CD4-positive, alpha-beta T cell treated with Interleukin-10 for 1 hour (primary cell): ENCODE data around the gene GAS1.

Experiments used
- DNase-seq: peaks from one replicate; pipeline ENCODE4 v3.0.0-alpha.2; 2020

GAS1 gene

GRCh38 chr9:86947146-86948073 lies at the start of gene GAS1:
Gene GAS1 (minus strand): TSS chr9:86947506. CDS start chr9:86946779, 727 bp downstream.
- peak; percentile 72 for DNase-seq

- DNase-seq = no peak
Observed at GRCh38 chr9:86994231-86994630, 46.9 kb upstream of the GAS1 start.

GRCh38 chr9:86993830-86994229 lies 46.5 kb upstream of the GAS1 start:
- no peak for DNase-seq

GRCh38 chr9:86991077-86991476 lies 43.8 kb upstream of the GAS1 start:
- DNase-seq = no peak

- DNase-seq = no peak
Observed at GRCh38 chr9:86990290-86990689, 43.0 kb upstream of the GAS1 start.

- DNase-seq = no peak
Observed at GRCh38 chr9:86987900-86988299, 40.6 kb upstream of the GAS1 start.

- DNase-seq = no peak
Observed at GRCh38 chr9:86985132-86985647, 37.9 kb upstream of the GAS1 start.

GRCh38 chr9:86983620-86984259 lies 36.4 kb upstream of the GAS1 start:
- no peak for DNase-seq

GRCh38 chr9:86983249-86983619 lies 35.9 kb upstream of the GAS1 start:
- no peak for DNase-seq

GRCh38 chr9:86980802-86981201 lies 33.5 kb upstream of the GAS1 start:
- DNase-seq = no peak

- DNase-seq = no peak
Observed at GRCh38 chr9:86979657-86980056, 32.4 kb upstream of the GAS1 start.

GRCh38 chr9:86978922-86979474 lies 31.7 kb upstream of the GAS1 start:
- no peak for DNase-seq

- DNase-seq = no peak
Observed at GRCh38 chr9:86978413-86978812, 31.1 kb upstream of the GAS1 start.

- no peak for DNase-seq
Observed at GRCh38 chr9:86977205-86977835, 30.0 kb upstream of the GAS1 start.

GRCh38 chr9:86975606-86976005 lies 28.3 kb upstream of the GAS1 start:
- DNase-seq = no peak

GRCh38 chr9:86975036-86975435 lies 27.7 kb upstream of the GAS1 start:
- DNase-seq = no peak

GRCh38 chr9:86974421-86974820 lies 27.1 kb upstream of the GAS1 start:
- no peak for DNase-seq

GRCh38 chr9:86971742-86972141 lies 24.4 kb upstream of the GAS1 start:
- DNase-seq = no peak

- DNase-seq = no peak
Observed at GRCh38 chr9:86968258-86968920, 21.1 kb upstream of the GAS1 start.

- no peak for DNase-seq
Observed at GRCh38 chr9:86966852-86967511, 19.7 kb upstream of the GAS1 start.

GRCh38 chr9:86965636-86966395 lies 18.5 kb upstream of the GAS1 start:
- DNase-seq = no peak
